LNCAP (cell line): ENCODE data around the gene POMT1.

ENCODE experiments used
- TF ChIP-seq, protein P1 (sequence below): fragments of 450-650 bp; IDR thresholded peaks from 2 replicates; pipeline ENCODE4 v1.5.1; 2017; ENCODE audit warnings: mild to moderate bottlenecking

POMT1 gene

DNA sequence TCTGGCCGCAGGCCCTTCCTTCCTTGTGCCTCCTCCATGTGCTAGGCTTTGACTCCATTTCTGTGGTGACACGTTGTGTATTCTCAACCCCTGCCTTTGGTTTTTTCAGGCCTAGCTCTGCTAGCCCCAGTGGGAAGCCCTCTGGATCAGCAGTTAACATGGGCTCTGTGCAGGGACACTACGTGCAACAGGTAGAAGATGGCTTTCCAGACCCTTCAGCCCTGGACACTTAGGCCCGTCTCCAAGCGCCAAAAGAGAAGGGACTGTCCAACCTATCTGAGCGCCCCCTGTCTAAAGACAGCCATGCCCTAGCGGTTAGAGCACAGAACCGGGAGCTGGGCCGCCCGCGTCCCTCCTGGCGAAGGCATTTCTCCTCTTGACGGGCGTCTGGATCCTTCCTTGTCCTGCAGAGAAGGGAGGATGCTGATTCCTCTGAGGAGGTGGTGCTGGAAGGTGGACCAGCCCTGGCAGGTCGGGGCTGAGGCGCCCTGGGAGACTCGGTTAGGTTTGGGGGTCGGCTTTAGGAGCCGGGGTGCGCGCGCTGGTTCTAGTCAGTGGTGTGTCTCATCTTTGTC, 8.3 kb upstream of the POMT1 start:
- TF ChIP-seq, protein P1, sequence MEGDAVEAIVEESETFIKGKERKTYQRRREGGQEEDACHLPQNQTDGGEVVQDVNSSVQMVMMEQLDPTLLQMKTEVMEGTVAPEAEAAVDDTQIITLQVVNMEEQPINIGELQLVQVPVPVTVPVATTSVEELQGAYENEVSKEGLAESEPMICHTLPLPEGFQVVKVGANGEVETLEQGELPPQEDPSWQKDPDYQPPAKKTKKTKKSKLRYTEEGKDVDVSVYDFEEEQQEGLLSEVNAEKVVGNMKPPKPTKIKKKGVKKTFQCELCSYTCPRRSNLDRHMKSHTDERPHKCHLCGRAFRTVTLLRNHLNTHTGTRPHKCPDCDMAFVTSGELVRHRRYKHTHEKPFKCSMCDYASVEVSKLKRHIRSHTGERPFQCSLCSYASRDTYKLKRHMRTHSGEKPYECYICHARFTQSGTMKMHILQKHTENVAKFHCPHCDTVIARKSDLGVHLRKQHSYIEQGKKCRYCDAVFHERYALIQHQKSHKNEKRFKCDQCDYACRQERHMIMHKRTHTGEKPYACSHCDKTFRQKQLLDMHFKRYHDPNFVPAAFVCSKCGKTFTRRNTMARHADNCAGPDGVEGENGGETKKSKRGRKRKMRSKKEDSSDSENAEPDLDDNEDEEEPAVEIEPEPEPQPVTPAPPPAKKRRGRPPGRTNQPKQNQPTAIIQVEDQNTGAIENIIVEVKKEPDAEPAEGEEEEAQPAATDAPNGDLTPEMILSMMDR = no peak

DNA sequence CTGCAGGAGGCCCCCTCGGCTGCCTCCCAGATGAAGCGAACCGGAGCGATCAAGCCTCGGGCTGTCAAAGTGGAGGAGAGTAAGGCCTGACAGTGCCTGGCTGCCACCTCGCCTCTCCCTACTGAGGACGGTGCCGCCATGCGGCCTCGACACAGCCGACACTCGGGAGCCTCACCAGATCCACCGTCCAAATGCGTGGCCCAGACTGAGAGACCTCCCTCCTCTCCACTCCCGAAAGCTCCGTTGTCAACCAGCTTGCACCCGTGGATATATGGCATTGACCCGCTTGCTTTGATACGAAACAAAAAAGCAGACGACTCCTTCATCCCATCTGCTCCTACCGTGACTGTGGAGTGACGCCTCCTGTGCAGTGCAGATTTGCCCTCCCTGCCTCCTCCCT, 6.9 kb upstream of the POMT1 start:
- TF ChIP-seq, protein P1 = no peak

DNA sequence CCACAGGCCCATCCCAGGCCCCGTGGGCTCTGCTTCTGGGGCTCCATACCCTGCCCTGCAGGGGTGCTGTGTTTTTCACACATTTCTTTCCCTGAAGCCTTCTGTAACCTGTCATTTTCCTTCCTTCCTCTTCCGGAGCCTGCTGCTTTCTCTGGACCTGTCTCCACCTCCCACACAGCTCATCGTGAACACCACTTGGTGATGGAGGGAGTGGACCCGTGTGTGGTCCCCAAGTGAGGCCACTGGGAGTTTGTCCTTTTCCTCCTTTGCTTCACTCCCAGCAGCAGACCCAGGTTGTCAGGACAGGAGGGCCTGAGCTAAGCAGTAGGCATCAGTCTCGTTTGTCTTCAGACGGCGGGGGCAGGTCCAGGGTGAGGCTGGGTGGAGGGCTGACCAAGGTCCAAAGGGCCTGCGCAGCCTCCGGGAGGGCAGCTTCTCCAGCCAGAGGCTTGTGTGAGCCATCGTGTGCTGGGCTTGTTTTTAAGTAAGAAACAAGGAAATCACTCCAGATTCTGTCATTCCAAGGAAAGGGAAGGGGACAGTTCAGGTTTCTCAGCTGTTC, 5.8 kb upstream of the POMT1 start:
- TF ChIP-seq, protein P1 = no peak

DNA sequence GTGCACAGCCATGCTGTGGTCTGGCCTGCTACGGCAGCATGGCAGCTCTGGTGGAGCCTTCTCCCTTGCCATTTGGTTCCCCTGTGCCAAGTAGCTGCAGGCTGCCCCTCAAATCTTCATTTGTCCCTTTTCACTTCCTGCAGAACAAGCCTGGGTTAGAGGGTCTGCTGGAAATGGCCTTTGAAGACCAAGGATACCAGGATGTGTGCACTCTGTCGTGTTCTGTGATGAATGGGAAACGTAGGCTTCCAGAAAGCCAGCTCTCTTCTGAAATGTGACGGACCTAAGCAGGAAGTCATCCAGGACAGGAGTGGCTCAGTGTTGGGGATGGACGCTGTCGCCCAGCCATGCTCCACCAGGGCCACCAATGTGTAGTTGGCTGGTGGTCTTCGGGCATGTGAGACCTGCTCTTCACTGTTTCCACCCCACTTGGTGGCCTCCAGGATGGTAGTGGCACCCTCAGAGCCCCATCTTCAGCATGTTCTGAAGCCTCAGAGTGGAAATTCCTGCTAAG, 3.4 kb upstream of the POMT1 start:
- TF ChIP-seq, protein P1 = no peak

DNA sequence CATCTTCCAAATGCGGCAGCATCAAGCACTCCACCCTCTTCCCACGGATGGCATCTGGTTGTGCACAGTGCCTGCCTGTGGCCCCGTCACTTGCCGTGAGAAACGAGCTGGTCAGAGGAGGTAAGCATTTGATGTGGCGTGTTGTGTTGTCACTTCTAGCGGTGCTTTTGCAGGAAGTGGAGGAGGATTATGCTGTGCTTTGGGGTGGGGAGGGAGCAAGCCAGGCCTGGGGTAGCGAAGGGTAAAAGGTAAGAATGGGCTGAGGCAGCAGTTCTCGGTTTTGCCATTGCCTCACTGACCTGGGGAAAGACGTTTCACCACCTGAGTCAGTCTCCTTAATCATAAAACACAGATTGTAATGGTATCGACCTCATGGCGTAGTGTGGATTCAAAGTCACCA, 2.3 kb upstream of the POMT1 start:
- TF ChIP-seq, protein P1 = no peak

DNA sequence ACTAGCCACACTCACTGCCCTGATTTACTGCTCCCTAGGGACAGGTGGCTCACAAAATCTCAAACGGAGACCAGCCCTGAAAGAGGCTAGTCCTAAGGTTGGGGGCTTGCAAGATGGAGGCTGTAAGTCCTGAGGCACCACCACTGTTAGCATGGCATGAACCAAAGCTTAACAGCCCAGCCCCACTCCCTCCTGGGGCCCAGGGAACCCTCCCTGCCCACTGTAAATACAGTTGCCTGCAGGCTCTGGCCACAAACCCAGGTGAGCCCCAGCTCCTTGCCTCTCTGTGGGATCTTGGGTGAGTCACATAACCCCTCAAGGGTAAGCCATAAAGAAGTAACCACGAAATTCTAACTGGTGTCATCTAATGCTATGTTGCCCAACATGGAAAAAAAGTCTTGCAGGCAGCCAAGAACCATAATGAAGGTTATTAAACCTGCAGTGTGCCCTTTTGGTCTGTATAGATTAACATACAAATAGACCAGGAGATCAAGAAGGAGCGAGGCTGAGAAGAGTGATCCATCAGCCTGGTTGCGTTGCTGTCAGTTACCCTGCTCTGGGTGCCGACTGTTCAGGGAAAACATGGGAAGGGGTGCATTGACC, 1.7 kb upstream of the POMT1 start:
- TF ChIP-seq, protein P1 = no peak

DNA sequence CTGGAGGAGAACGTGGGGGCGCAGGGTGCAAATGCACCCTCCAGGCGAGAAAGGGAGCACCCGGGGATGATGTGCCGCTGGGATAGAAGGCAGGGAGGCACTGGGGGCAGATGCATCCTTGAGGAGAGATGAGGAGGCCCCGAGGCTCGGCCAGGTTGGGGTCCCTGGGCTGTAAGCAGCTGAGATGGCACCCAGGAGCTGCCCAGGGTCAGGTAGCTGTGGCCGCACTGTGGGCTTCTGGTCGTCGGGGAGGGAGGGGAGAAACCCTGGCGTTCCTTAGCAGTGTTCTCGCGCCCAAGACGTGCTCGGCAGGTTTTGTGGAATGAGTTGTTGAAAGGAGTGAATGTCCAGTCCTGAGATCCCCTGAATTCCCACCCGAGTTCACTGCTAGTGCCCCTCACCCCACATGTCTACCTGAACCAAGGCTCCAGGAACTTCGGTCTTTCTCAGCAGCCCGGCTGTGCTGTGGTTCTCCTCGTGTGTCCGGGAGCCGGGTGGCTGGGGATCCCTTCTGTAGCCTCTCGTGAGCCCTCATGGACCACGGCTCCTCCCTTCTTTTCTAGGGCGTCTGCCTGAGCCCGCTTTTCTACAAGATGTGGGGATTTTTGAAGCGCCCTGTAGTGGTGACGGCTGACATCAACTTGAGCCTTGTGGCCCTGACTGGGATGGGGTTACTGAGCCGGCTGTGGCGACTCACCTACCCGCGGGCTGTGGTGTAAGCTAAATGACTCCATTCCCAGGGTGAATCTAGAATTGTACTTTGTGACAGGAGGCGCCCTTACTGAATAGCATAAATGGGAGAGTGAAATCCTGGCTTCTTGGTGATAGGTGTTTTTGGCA, 1.1 kb downstream of the POMT1 start:
- TF ChIP-seq, protein P1 = no peak
